GM23338 (cell line): ENCODE results near the gene LAMB1. TPM values are rescaled to one million over a fixed set of nuclear protein-coding genes. Genes with fewer than 3 reads are reported as not detected.

Source experiments
- ATAC-seq: fragments of 200-7000 bp; cut with Tn5 transposase; 3 replicates; pipeline ENCODE4 v1.9.1; 2020
- DNase-seq: peaks from one replicate; pipeline ENCODE4 v3.0.0-alpha.2; 2015; ENCODE audit warnings: low spot score
- H2AFZ ChIP-seq: fragments of 200-600 bp; sonication (generic); 2 replicates; pipeline ENCODE4 v1.8.0; 2016; ENCODE audit warnings: antibody characterized with exemption, mild to moderate bottlenecking, moderate library complexity
- H3F3A ChIP-seq: fragments of 200-600 bp; sonication (generic); replicated peaks from 2 replicates; pipeline ENCODE4 v1.8.0; 2017; ENCODE audit warnings: antibody characterized with exemption, mixed run types, low read depth
- H3K27ac ChIP-seq: fragments of 200-600 bp; sonication (generic); 2 replicates; pipeline ENCODE4 v1.6.1; 2016; ENCODE audit warnings: low read depth
- H3K27me3 ChIP-seq: fragments of 200-600 bp; sonication (generic); 2 replicates; pipeline ENCODE4 v1.8.0; 2016; ENCODE audit warnings: mild to moderate bottlenecking, mixed run types, moderate library complexity; ENCODE audit not compliant: insufficient read depth
- H3K36me3 ChIP-seq: fragments of 200-600 bp; sonication (generic); 2 replicates; pipeline ENCODE4 v1.8.0; 2016; ENCODE audit warnings: mild to moderate bottlenecking; ENCODE audit not compliant: insufficient read depth
- H3K4me1 ChIP-seq: fragments of 200-600 bp; sonication (generic); 2 replicates; pipeline ENCODE4 v1.8.0; 2016; ENCODE audit warnings: mild to moderate bottlenecking, moderate library complexity; ENCODE audit not compliant: insufficient read depth
- H3K4me2 ChIP-seq: fragments of 200-600 bp; sonication (generic); 2 replicates; pipeline ENCODE4 v1.7.1; 2017; ENCODE audit warnings: mixed run types
- H3K4me3 ChIP-seq: fragments of 200-600 bp; sonication (generic); 2 replicates; pipeline ENCODE4 v1.6.1; 2016; ENCODE audit warnings: mixed run types
- H3K79me2 ChIP-seq: fragments of 200-600 bp; sonication (generic); replicated peaks from 2 replicates; pipeline ENCODE4 v1.8.0; 2017; ENCODE audit warnings: mild to moderate bottlenecking; ENCODE audit not compliant: insufficient read depth
- H3K9me2 ChIP-seq: fragments of 200-600 bp; sonication (generic); 2 replicates; pipeline ENCODE4 v1.8.0; 2017; ENCODE audit not compliant: insufficient read depth
- H4K20me1 ChIP-seq: fragments of 200-600 bp; sonication (generic); replicated peaks from 2 replicates; pipeline ENCODE4 v1.8.0; 2017; ENCODE audit warnings: mild to moderate bottlenecking; ENCODE audit not compliant: insufficient read depth
- H3K27ac Mint-ChIP-seq: 2 replicates; pipeline ENCODE4 v1.8.0; 2020; ENCODE audit warnings: inconsistent platforms, mild to moderate bottlenecking, moderate library complexity, mixed read lengths
- H3K27me3 Mint-ChIP-seq: 3 replicates; pipeline ENCODE4 v1.8.0; 2022; ENCODE audit warnings: low read depth, mild to moderate bottlenecking, moderate library complexity, mixed read lengths, inconsistent platforms; ENCODE audit not compliant: insufficient read depth, poor library complexity
- H3K36me3 Mint-ChIP-seq: 3 replicates; pipeline ENCODE4 v1.8.0; 2021; ENCODE audit warnings: low read depth, mild to moderate bottlenecking, inconsistent platforms, moderate library complexity, mixed read lengths
- H3K4me1 Mint-ChIP-seq: 3 replicates; pipeline ENCODE4 v1.8.0; 2020; ENCODE audit warnings: mild to moderate bottlenecking, inconsistent platforms, mixed read lengths
- H3K4me3 Mint-ChIP-seq: 3 replicates; pipeline ENCODE4 v1.8.0; 2021; ENCODE audit warnings: moderate library complexity, mild to moderate bottlenecking, inconsistent platforms, mixed read lengths
- H3K9me3 Mint-ChIP-seq: 3 replicates; pipeline ENCODE4 v1.8.0; 2020; ENCODE audit warnings: moderate library complexity, mild to moderate bottlenecking, inconsistent platforms, mixed read lengths
- CREB1 ChIP-seq: fragments of 250-450 bp; sonication (Bioruptor Pico); IDR thresholded peaks from 2 replicates; pipeline ENCODE4 v1.5.0; 2020; ENCODE audit warnings: low read depth, mild to moderate bottlenecking, moderate library complexity
- CTCF ChIP-seq, 2 experiments: fragments of 200-600 bp in 1 of 2; sonication (generic) in 1 of 2; conservative IDR thresholded peaks; 2 replicates each; pipeline versions ENCODE4 v1.5.1 to v1.6.1; 2016 to 2017; ENCODE audit warnings: antibody characterized with exemption in 2 of 2, low read depth in 2 of 2, mild to moderate bottlenecking in 2 of 2, moderate library complexity in 1 of 2
- EZH2 ChIP-seq: fragments of 200-600 bp; sonication (generic); IDR thresholded peaks from one replicate; pipeline ENCODE4 v1.8.0; 2017; ENCODE audit warnings: antibody characterized with exemption, mild to moderate bottlenecking, low read depth; ENCODE audit not compliant: unreplicated experiment
- EZH2phosphoT487 ChIP-seq: fragments of 200-600 bp; sonication (generic); IDR thresholded peaks from one replicate; pipeline ENCODE4 v1.8.1; 2018; ENCODE audit warnings: antibody characterized with exemption; ENCODE audit not compliant: unreplicated experiment
- POLR2AphosphoS5 ChIP-seq: IDR thresholded peaks from 2 replicates; pipeline ENCODE4 v1.6.1; 2016; ENCODE audit warnings: antibody characterized with exemption, low read depth
- STAT1 ChIP-seq: IDR thresholded peaks from one replicate; pipeline ENCODE4 v1.6.1; 2016; ENCODE audit warnings: antibody characterized with exemption; ENCODE audit not compliant: unreplicated experiment
- ZNF462 ChIP-seq: fragments of 250-450 bp; sonication (Bioruptor Pico); IDR thresholded peaks from 2 replicates; pipeline ENCODE4 v1.5.0; 2020; ENCODE audit warnings: mild to moderate bottlenecking, moderate library complexity
- polyA plus RNA-seq: library from polyadenylated mRNA; unstranded; fragments of >200 nt; fragmentation: Nextera tagmentation; extraction: Ambion mirVana; gene quantifications from 2 replicates; pipeline ENCODE4 v1.2.1, GENCODE V29; 2016
- total RNA-seq: library from RNA; depleted of rRNA; stranded (reverse); fragments of >200 nt; shearing (Covaris generic); gene quantifications from 2 replicates; pipeline ENCODE4 v1.2.3, GENCODE V29; 2014

Gene LAMB1
- total and polyA plus RNA-seq, 2 experiments from 2014 or later: 53.5 to 57.8 TPM

GRCh38 chr7:107940951-107941350, 62.0 kb downstream of the LAMB1 start:
- Mint-ChIP-seq H3K36me3 (peaks cover 5% of the 10 kb centered on the region; the same call in 2 of the 3 replicates), H3K4me3 (no peak overlapping the region), H3K27me3 (peaks cover 4% of the 10 kb centered on the region), H3K9me3 (no peaks in the 10 kb centered on the region), H3K27ac (no peak overlapping the region), H3K4me1 (peaks cover 20% of the 10 kb centered on the region)
- Histone ChIP-seq H3K79me2 (no peaks in the 10 kb centered on the region), H2AFZ (no peak overlapping the region), H3F3A (no peaks in the 10 kb centered on the region), H3K9me2 (no peaks in the 10 kb centered on the region), H3K4me2 (no peak overlapping the region), H3K27me3 (no peaks in the 10 kb centered on the region), H3K4me3 (no peak overlapping the region), H3K36me3 (peaks cover 10% of the 10 kb centered on the region), H4K20me1 (no peaks in the 10 kb centered on the region), H3K27ac (no peak overlapping the region), H3K4me1 (peaks cover 20% of the 10 kb centered on the region)
- no peak for TF ChIP-seq ZNF462 (CRISPR knock-in tag)
- no peak for TF ChIP-seq CREB1 (CRISPR knock-in tag)
- TF ChIP-seq EZH2: no peak
- TF ChIP-seq STAT1: no peak
- TF ChIP-seq EZH2phosphoT487: no peak
- TF ChIP-seq POLR2AphosphoS5: no peak
- TF ChIP-seq CTCF (conservative IDR thresholded peaks at IDR 0.05; ENCODE audit: low read depth in 2 of 2): no peak
- ATAC-seq (no peak), DNase-seq (no peak)
